GM18505 (cell line): Measurements from ENCODE around the gene LRRC8D.

Experiments used
- ATAC-seq: cut with Tn5 transposase; IDR thresholded peaks from one replicate; pipeline ENCODE4 v1.9.1; 2021; ENCODE audit not compliant: unreplicated experiment
- POLR2A ChIP-seq: IDR thresholded peaks from 4 replicates; pipeline ENCODE4 v1.6.1; 2011; ENCODE audit warnings: borderline replicate concordance; ENCODE audit not compliant: insufficient read depth, insufficient read length; ENCODE audit errors: extremely low read depth

Gene LRRC8D

GRCh38 chr1:89799495-89799894 lies 21.3 kb upstream of the LRRC8D start:
- ATAC-seq: no peak
- no peak for TF ChIP-seq POLR2A

- TF ChIP-seq POLR2A: no peak
- no peak for ATAC-seq
These were observed 20.7 kb upstream of the LRRC8D start for GRCh38 chr1:89800022-89800655.

GRCh38 chr1:89800718-89801117 lies 20.1 kb upstream of the LRRC8D start:
- no peak for ATAC-seq
- TF ChIP-seq POLR2A: no peak

- no peak for TF ChIP-seq POLR2A
- no peak for ATAC-seq
These were observed 18.8 kb upstream of the LRRC8D start for GRCh38 chr1:89802051-89802450.

GRCh38 chr1:89802841-89803240 lies 18.0 kb upstream of the LRRC8D start:
- TF ChIP-seq POLR2A: no peak

GRCh38 chr1:89804642-89805237 lies 16.1 kb upstream of the LRRC8D start:
- no peak for TF ChIP-seq POLR2A
- peak; percentile 61 for ATAC-seq

More at GRCh38 chr1:89802841-89803240, 18.0 kb upstream of the LRRC8D start:
- ATAC-seq: no peak

GRCh38 chr1:89806616-89807015 lies 14.2 kb upstream of the LRRC8D start:
- no peak for ATAC-seq
- TF ChIP-seq POLR2A: no peak

- ATAC-seq: no peak
- no peak for TF ChIP-seq POLR2A
These were observed 13.3 kb upstream of the LRRC8D start for GRCh38 chr1:89807503-89807902.

GRCh38 chr1:89807983-89808382 lies 12.8 kb upstream of the LRRC8D start:
- TF ChIP-seq POLR2A: no peak
- ATAC-seq: no peak

- no peak for TF ChIP-seq POLR2A
- ATAC-seq: no peak
These were observed 12.3 kb upstream of the LRRC8D start for GRCh38 chr1:89808441-89809117.

GRCh38 chr1:89809556-89809955 lies 11.3 kb upstream of the LRRC8D start:
- no peak for TF ChIP-seq POLR2A
- no peak for ATAC-seq

GRCh38 chr1:89810302-89810701 lies 10.5 kb upstream of the LRRC8D start:
- ATAC-seq: no peak
- TF ChIP-seq POLR2A: no peak

- TF ChIP-seq POLR2A: no peak
- ATAC-seq: no peak
These were observed 10.0 kb upstream of the LRRC8D start for GRCh38 chr1:89810880-89811279.

GRCh38 chr1:89812992-89813391 lies 7.8 kb upstream of the LRRC8D start:
- ATAC-seq: no peak
- TF ChIP-seq POLR2A: no peak

- TF ChIP-seq POLR2A: no peak
- no peak for ATAC-seq
These were observed 5.8 kb upstream of the LRRC8D start for GRCh38 chr1:89815040-89815439.

- ATAC-seq: no peak
- TF ChIP-seq POLR2A: no peak
These were observed 5.2 kb upstream of the LRRC8D start for GRCh38 chr1:89815611-89816010.
